Stimulated activated CD8-positive, alpha-beta memory T cell treated with anti-CD3 and anti-CD28 coated beads, Interleukin-4, amount 100 ng/mL, for 24 hours (primary cell): ENCODE results near the gene UNC13D.
"Not testable (repeated sequence)": the region's sequence is repeated elsewhere in the genome, so short reads cannot be mapped to it uniquely, and the experiment has no call there.

Experiments used
- DNase-seq: peaks from one replicate; pipeline ENCODE4 v3.0.0-alpha.2; 2020; ENCODE audit warnings: low read depth

Gene UNC13D

DNA sequence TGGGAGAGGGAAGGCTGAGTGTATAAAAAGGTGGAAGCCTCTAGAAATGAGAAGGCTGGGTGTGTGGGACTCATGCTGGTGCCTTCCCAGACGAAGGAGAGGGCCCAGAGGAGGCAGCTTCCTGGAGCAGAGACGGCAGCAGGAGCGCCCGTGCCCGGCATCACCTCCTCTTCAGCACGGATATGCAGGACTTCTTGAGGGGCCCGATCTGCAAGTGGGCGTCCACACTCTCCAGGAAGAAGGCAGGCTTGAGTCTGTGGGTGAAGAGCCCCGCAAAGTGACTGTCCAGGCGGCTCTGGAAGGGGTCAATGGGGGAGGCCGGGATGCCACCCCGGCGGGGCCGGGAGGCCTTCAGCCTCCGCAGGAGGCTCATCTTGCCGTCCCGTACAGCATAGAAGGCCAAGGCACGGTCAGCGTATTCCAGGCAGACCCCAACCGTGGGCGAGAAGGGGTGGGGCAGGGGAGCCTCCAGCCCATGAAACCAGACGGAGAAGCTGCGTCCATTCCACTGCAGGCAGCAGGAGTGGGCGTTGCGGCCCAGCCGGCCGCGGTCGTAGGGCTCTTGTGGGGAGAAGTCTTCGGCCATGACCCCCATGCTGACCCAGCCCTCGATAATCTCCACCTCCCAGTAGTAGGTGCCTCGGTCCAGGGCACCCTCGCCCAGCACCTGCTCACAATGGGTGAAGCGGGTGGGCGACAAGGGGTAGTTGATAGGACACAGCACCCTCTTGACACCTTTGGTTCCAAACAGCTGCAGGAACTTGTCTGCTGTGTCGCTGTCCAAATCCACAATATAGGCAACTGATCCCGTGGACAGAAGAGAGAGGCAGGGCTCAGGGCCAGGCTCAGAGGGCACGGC, 30.3 kb upstream of the UNC13D start:
- DNase-seq, result no peak

DNA sequence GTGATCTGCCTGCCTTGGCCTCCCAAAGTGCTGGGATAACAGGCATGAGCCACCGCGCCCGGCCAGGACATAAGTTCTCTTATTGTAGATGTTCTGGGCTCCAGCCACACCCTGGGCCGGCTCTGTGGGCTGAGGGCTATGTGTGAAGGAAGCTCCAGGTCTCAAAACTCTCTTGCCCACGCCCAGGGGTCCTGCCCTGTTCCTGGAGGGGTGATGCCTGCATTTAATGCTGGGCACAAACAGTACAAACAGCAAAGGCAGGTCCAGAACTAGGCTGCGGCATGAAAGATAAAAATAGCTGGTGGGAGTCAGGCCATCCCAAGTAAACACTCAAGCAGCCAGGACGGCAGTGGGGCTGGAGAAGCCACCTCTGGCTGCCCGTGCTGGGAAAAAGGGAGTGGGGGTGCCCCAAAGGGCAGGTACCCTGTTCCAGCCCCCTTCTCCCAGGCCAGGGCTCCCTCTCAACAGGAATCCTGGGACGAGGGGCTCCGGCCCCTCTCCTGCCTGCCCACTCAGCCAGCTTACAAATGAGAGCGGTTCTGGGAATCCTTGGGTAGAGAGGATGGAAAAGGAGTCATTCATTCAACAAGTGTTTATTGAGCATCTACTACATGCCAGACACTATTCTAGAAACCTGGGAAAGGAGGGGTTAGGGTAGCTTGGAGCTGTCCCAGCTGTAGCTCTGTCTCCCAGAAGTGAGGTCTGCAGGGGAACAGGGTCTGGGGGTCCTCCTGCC, 29.6 kb upstream of the UNC13D start:
- no peak for DNase-seq

DNA sequence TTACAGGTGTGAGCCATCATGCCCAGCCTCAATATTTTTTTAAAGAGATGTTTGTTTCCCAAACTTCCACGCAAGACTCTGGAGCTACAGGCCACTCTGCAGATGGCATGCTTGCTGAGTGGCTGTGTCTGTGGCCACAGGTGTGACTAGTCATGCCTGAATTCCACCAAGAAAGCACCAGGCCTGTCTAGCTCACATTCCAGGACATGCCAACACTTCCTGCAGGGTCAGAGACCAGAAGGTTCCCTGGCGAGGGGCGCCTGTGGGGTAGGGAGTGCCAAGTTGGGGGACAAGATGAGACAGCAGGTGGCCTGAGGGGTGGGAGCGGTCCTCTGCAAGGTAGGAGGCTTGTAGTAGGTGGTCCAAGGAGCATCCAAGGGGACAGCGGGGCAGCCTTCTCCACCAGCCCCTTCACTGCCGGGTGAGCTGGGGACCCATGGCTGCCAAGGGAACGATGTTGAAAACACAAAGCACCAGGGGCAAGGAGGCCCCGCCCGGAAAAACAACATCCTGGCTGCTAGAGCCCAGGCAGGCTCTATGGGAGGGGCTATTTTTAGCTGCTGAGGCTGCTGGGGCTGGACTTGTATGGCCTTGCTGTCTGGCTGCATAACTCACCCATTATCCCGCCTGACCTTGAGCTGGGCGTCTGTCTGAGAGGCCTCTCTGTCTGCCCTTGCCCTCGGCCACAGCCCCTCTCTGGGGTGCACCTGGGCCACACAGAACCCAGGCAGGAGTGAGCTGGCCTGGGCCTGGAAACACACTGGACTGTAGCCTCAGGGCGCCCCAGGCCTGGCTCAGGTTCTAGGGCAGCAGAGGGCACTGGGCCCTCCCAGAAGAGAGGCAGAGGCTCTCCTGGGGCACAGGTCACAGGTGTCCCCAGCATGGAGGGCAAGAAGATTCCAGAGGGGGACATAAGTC, 28.5 kb upstream of the UNC13D start:
- DNase-seq, result no peak

DNA sequence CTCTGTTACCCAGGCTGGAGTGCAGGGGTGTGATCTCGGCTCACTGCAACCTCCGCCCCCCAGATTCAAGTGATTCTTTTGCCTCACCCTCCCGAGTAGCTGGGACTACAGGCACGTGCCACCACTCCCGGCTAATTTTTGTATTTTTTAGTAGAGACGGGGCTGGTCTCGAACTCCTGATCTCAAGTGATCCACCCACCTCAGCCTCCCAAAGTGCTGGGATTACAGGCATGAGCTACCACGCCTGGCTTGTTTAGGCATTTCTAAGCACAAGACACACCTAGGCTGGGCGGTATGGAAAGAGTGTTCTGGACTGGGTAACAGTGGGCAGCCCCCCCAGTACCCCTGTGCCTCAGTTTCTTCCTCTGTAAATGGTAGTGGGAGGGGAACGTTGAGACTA, 26.0 kb upstream of the UNC13D start:
- DNase-seq, result not testable (repeated sequence)

- DNase-seq, result no peak
These were observed 25.3 kb upstream of the UNC13D start for GRCh38 chr17:75869282-75870141.

DNA sequence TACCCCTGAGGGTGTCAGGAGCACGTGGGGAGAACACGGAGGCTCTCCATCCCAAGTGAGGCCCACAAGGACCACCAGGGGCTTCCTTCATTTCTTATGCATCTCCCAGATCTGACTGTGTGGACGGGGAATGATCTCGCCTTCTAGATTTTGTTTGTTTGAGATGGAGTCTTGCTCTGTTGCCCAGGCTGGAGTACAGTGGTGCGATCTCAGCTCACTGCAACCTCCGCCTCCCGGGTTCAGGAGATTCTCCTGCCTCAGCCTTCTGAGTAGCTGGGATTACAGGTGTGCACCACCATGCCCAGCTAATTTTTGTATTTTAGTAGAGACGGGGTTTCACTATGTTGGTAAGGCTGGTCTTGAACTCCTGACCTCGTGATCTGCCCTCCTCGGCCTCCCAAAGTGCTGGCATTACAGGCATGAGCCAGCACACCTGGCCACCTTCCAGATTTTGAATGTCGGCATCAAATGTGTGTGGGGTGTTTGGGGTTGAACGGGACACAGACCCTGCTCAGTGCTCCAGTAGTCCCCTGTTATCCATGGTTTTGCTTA, 24.6 kb upstream of the UNC13D start:
- DNase-seq, result not testable (repeated sequence)

- DNase-seq, result not testable (repeated sequence)
These were observed 21.4 kb upstream of the UNC13D start for GRCh38 chr17:75865404-75866188.

DNA sequence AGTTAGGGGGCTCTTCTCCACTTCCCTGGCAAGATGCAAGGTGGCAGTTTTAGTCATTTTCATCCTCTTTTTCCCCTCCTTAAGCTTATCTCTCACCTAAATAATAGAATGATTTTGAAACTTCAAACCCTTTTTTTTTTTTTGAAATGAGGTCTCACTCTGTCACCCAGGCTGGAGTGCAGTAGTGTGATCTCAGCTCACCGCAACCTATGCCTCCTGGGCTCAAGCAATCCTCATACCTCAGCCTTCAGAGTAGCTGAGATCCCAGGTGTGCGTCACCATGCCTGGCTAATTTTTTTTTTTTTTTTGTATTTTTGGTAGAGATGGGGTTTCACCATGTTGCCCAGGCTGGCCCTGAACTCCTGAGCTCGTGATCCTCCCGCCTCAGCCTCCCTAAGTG, 20.7 kb upstream of the UNC13D start:
- not testable (repeated sequence) for DNase-seq

- DNase-seq, result no peak
These were observed 20.3 kb upstream of the UNC13D start for GRCh38 chr17:75864448-75864871.

- no peak for DNase-seq
These were observed 17.7 kb upstream of the UNC13D start for GRCh38 chr17:75861927-75862317.

- DNase-seq, result not testable (repeated sequence)
These were observed 15.2 kb upstream of the UNC13D start for GRCh38 chr17:75859358-75859757.

DNA sequence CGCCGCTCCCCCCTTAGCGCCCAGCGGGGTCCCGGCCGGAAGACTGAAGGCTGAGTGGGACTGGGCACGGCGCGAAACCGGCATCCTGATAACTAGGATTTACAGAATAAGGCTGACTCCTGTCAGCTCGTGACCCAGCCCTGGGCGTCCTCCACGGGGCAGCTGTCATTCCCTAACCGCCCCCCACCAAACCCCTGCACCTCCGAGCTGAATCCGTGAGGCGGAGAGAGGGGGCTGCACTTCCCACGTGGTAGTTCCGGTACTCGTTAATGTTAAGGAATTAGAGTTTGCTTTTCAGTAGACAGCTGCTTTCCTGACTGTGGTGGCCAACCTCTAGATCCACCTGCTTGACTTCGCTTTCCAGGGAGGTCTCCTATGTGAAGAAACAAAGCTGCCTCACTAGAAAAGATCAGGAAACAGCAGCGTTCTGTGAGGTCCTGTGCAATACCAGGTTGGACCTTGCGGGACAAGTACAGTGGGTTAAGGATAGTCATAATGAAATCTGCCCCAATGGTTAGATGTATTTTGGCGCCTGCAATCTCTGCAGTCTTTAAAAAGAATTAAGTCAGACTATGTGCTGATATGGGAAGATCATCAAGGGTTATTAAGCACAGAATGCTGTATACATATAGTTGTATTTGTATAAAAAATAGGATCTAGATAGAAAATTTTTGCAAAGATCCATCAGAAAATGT, 12.0 kb upstream of the UNC13D start:
- no peak for DNase-seq

- DNase-seq, result peak; percentile 95
These were observed 11.3 kb upstream of the UNC13D start, which contains the start of gene WBP2 for GRCh38 chr17:75855310-75856061. Gene WBP2 (minus strand): TSS chr17:75855335. CDS start chr17:75855297, 38 bp downstream.

GRCh38 chr17:75854881-75855309, 10.7 kb upstream of the UNC13D start:
- DNase-seq, result no peak

- DNase-seq, result no peak
These were observed 10.0 kb upstream of the UNC13D start for GRCh38 chr17:75854101-75854748.

DNA sequence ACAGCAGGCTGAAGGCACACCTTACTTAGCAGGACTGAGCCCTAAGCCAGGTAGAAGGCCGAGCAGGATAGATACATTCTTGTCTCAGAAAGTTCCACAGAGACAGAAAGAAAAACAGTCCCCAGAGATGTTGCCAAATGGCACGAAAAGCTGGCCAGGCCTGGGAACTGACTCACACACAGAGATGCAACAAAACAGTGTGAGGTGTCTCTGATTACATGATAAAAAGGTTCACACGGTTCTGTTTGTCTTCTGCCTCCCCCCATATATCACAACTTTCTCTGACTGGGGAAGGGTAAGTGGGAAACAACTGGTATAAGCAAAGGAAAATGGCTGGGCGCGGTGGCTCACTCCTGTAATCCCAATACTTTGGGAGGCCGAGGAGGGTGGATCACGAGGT, 9.2 kb upstream of the UNC13D start:
- no peak for DNase-seq

- DNase-seq, result not testable (repeated sequence)
These were observed 7.4 kb upstream of the UNC13D start for GRCh38 chr17:75851693-75851991.
